Cortex of kidney (tissue), 1 donor: ENCODE measurements around the gene ARHGAP26.

ENCODE experiments used
- DNase-seq: peaks from one replicate; lab custom pipeline; 2025; lab: John Stamatoyannopoulos, UW

Gene ARHGAP26

GRCh38 chr5:143243103-143243502 is 472.9 kb downstream of the ARHGAP26 start:
- DNase-seq, result no peak

GRCh38 chr5:143244000-143244736 is 474.0 kb downstream of the ARHGAP26 start:
- no peak for DNase-seq

- no peak for DNase-seq
Measured at GRCh38 chr5:143244990-143245389, 474.8 kb downstream of the ARHGAP26 start.

- DNase-seq, result no peak
Measured at GRCh38 chr5:143245929-143246561, 475.9 kb downstream of the ARHGAP26 start.

GRCh38 chr5:143247134-143247815 is 477.1 kb downstream of the ARHGAP26 start:
- DNase-seq, result no peak

GRCh38 chr5:143248391-143248790 is 478.2 kb downstream of the ARHGAP26 start:
- no peak for DNase-seq

GRCh38 chr5:143248822-143249579 is 478.8 kb downstream of the ARHGAP26 start:
- DNase-seq, result no peak

GRCh38 chr5:143249851-143250250 is 479.7 kb downstream of the ARHGAP26 start:
- DNase-seq, result no peak

- DNase-seq, result no peak
Measured at GRCh38 chr5:143251190-143251589, 481.0 kb downstream of the ARHGAP26 start.

GRCh38 chr5:143251946-143252345 is 481.8 kb downstream of the ARHGAP26 start:
- DNase-seq, result no peak

- DNase-seq, result no peak
Measured at GRCh38 chr5:143254819-143255218, 484.6 kb downstream of the ARHGAP26 start.

- DNase-seq, result no peak
Measured at GRCh38 chr5:143258559-143259253, 488.5 kb downstream of the ARHGAP26 start.

GRCh38 chr5:143259254-143259605 is 489.1 kb downstream of the ARHGAP26 start:
- no peak for DNase-seq

GRCh38 chr5:143261748-143262392 is 491.7 kb downstream of the ARHGAP26 start:
- DNase-seq, result no peak

GRCh38 chr5:143262393-143263174 is 492.4 kb downstream of the ARHGAP26 start:
- DNase-seq, result no peak

GRCh38 chr5:143263272-143263810 is 493.2 kb downstream of the ARHGAP26 start:
- no peak for DNase-seq

- DNase-seq, result no peak
Measured at GRCh38 chr5:143265995-143266394, 495.8 kb downstream of the ARHGAP26 start.

- no peak for DNase-seq
Measured at GRCh38 chr5:143267186-143267585, 497.0 kb downstream of the ARHGAP26 start.

- no peak for DNase-seq
Measured at GRCh38 chr5:143268388-143268787, 498.2 kb downstream of the ARHGAP26 start.

- DNase-seq, result no peak
Measured at GRCh38 chr5:143271431-143271830, 501.3 kb downstream of the ARHGAP26 start.
